Vagina (tissue), 2 donors: Measurements from ENCODE around the gene LDLRAD3.

Experiments
- POLR2A ChIP-seq, 2 donors: fragments of 450-650 bp; IDR thresholded peaks; one replicate each; pipeline ENCODE4 v1.6.1; 2017; ENCODE audit warnings: antibody characterized with exemption in 2 of 2, mild to moderate bottlenecking in 2 of 2, moderate library complexity in 2 of 2
- POLR2AphosphoS5 ChIP-seq, 2 donors: sonication (generic); formaldehyde crosslinking; IDR thresholded peaks; one replicate each; pipeline ENCODE4 v1.9.0; 2017; ENCODE audit warnings: antibody characterized with exemption in 2 of 2, mild to moderate bottlenecking in 2 of 2, low read depth in 1 of 2; ENCODE audit not compliant: insufficient read depth in 1 of 2
- TF ChIP-seq, protein P1 (sequence below), 3 experiments: fragments of 450-650 bp in 2 of 3; fragments of 200-600 bp in 1 of 3; sonication (generic) in 1 of 3; IDR thresholded peaks; one replicate each; pipeline ENCODE4 v1.5.1; 2017 to 2019; ENCODE audit warnings: antibody characterized with exemption in 3 of 3, mild to moderate bottlenecking in 2 of 3, moderate library complexity in 2 of 3

DNA sequence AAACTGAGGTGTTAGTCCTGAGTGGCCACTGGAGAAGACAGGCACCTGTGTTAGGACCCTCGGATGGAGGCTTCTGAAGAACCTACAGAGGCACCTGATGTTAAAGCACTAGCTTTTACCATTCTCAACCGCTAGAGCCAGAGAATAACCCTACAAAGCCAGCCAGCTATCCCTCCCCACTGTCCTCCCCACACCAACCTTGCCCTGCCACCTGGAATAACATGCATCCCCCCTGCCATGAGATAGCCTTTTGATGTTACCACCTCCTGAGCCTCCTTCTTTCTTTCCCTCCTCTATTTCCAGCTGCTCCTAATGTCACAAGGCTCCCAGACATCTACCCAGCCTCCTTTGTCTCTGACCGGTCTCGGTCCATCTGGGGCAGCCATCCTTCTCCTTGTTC, 317.2 kb downstream of the LDLRAD3 start:
- TF ChIP-seq, protein P1, sequence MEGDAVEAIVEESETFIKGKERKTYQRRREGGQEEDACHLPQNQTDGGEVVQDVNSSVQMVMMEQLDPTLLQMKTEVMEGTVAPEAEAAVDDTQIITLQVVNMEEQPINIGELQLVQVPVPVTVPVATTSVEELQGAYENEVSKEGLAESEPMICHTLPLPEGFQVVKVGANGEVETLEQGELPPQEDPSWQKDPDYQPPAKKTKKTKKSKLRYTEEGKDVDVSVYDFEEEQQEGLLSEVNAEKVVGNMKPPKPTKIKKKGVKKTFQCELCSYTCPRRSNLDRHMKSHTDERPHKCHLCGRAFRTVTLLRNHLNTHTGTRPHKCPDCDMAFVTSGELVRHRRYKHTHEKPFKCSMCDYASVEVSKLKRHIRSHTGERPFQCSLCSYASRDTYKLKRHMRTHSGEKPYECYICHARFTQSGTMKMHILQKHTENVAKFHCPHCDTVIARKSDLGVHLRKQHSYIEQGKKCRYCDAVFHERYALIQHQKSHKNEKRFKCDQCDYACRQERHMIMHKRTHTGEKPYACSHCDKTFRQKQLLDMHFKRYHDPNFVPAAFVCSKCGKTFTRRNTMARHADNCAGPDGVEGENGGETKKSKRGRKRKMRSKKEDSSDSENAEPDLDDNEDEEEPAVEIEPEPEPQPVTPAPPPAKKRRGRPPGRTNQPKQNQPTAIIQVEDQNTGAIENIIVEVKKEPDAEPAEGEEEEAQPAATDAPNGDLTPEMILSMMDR (IDR thresholded peaks at IDR 0.05): no peak
- TF ChIP-seq POLR2A (IDR thresholded peaks at IDR 0.05) (no peak), POLR2AphosphoS5 (IDR thresholded peaks at IDR 0.05; ENCODE audit: insufficient read depth in 1 of 2, low read depth in 1 of 2) (no peak)
